HG03060 (cell line): ENCODE data around the gene TBL3.

Source experiments
- ATAC-seq: cut with Tn5 transposase; IDR thresholded peaks from one replicate; pipeline ENCODE4 v1.9.1; 2021; ENCODE audit warnings: low read depth, moderate number of reproducible peaks; ENCODE audit not compliant: unreplicated experiment

Gene TBL3

GRCh38 chr16:2031081-2031577, 59.3 kb downstream of the TBL3 start:
- no peak for ATAC-seq
